ENCODE measurements around the gene CRHR2. TPM values are rescaled to one million over a fixed set of nuclear protein-coding genes. Genes with fewer than 3 reads are reported as not detected.

The CRHR2 gene
- polyA plus RNA-seq, 4 donors: 0.06 to 0.32 (median 0.09) TPM; not detected in 1

GRCh38 chr7:30634193-30634626 is 48.0 kb downstream of the CRHR2 start:
- no peak for DNase-seq (ENCODE audit: low read depth in 4 of 4, low spot score in 2 of 4)

GRCh38 chr7:30633223-30633622 is 49.0 kb downstream of the CRHR2 start:
- DNase-seq (ENCODE audit: low read depth in 4 of 4, low spot score in 2 of 4): no peak

- DNase-seq (ENCODE audit: low read depth in 4 of 4, low spot score in 2 of 4): no peak
These were observed 51.3 kb downstream of the CRHR2 start for GRCh38 chr7:30630986-30631385.

GRCh38 chr7:30627026-30627425 is 55.2 kb downstream of the CRHR2 start:
- no peak for DNase-seq (ENCODE audit: low read depth in 4 of 4, low spot score in 2 of 4)

- no peak for DNase-seq (ENCODE audit: low read depth in 4 of 4, low spot score in 2 of 4)
These were observed 57.0 kb downstream of the CRHR2 start for GRCh38 chr7:30625283-30625682.

GRCh38 chr7:30618961-30619360 is 63.3 kb downstream of the CRHR2 start:
- DNase-seq (ENCODE audit: low read depth in 4 of 4, low spot score in 2 of 4): no peak

GRCh38 chr7:30618080-30618676 is 64.1 kb downstream of the CRHR2 start:
- peak in 1 of 4 donors; percentile 6 for DNase-seq (ENCODE audit: low read depth in 4 of 4, low spot score in 2 of 4)

- DNase-seq (ENCODE audit: low read depth in 4 of 4, low spot score in 2 of 4): no peak
These were observed 64.9 kb downstream of the CRHR2 start for GRCh38 chr7:30617359-30617758.

- DNase-seq (ENCODE audit: low read depth in 4 of 4, low spot score in 2 of 4): no peak
These were observed 65.9 kb downstream of the CRHR2 start for GRCh38 chr7:30616318-30616717.

GRCh38 chr7:30613366-30614325 is 68.6 kb downstream of the CRHR2 start:
- DNase-seq (ENCODE audit: low read depth in 4 of 4, low spot score in 2 of 4): no peak

GRCh38 chr7:30612658-30613265 is 69.5 kb downstream of the CRHR2 start:
- DNase-seq (ENCODE audit: low read depth in 4 of 4, low spot score in 2 of 4): no peak

GRCh38 chr7:30605832-30606231 is 76.4 kb downstream of the CRHR2 start:
- no peak for DNase-seq (ENCODE audit: low read depth in 4 of 4, low spot score in 2 of 4)

GRCh38 chr7:30604901-30605300 is 77.4 kb downstream of the CRHR2 start:
- no peak for DNase-seq (ENCODE audit: low read depth in 4 of 4, low spot score in 2 of 4)

Other genes with a start within 250 kb of the CRHR2 start
- 10 to 100 TPM in 1 of 4 donors, 1 to 10 TPM in 3; 6.4 to 12.1 (median 9.6) TPM for gene NOD1, start 203.7 kb downstream of the CRHR2 start, polyA plus RNA-seq (ENCODE audit: insufficient read length in 4 of 4)
- 10 to 100 TPM; 64.1 to 82.2 (median 70.2) TPM for gene GGCT, start 177.6 kb downstream of the CRHR2 start, polyA plus RNA-seq (ENCODE audit: insufficient read length in 4 of 4)
- 100 to 1,000 TPM in 1 of 4 donors, 10 to 100 TPM in 3; 81.4 to 103 (median 92.7) TPM for gene GARS1, start 87.6 kb downstream of the CRHR2 start, polyA plus RNA-seq (ENCODE audit: insufficient read length in 4 of 4)
- 1 to 10 TPM; 1.3 to 2.5 (median 1.8) TPM for gene INMT, start 69.7 kb upstream of the CRHR2 start, polyA plus RNA-seq (ENCODE audit: insufficient read length in 4 of 4)
- 10 to 100 TPM in 3 of 4 donors, 1 to 10 TPM in 1; 9.9 to 14.8 (median 10.2) TPM for gene MINDY4, start 89.0 kb upstream of the CRHR2 start, polyA plus RNA-seq (ENCODE audit: insufficient read length in 4 of 4)
- gene AQP1, start 229.4 kb upstream of the CRHR2 start, polyA plus RNA-seq (ENCODE audit: insufficient read length in 4 of 4): 100 to 1,000 TPM; 153 to 224 (median 211) TPM

All from left renal cortex interstitium (tissue), 4 donors.